Liver (tissue), 3 donors: Measurements from ENCODE around the gene GOLGA6L25.
"Not testable (repeated sequence)": the region's sequence is repeated elsewhere in the genome, so short reads cannot be mapped to it uniquely, and the experiment has no call there.

Source experiments
- CTCF ChIP-seq: fragments of 150-350 bp; IDR thresholded peaks from 2 replicates; pipeline ENCODE4 v1.5.1; 2017; ENCODE audit warnings: improper control_type of control experiment, low read depth, low read length; ENCODE audit not compliant: missing input control
- EGR1 ChIP-seq, 2 donors: IDR thresholded peaks; 2 replicates each; pipeline ENCODE4 v1.6.1; 2016 to 2018; ENCODE audit warnings: antibody characterized with exemption in 2 of 2, low read depth in 2 of 2
- GABPA ChIP-seq, 2 donors: IDR thresholded peaks in 1 of 2; conservative IDR thresholded peaks in 1 of 2; 2 replicates each; pipeline ENCODE4 v1.6.1; 2016; ENCODE audit warnings: antibody characterized with exemption in 2 of 2, mild to moderate bottlenecking in 1 of 2, moderate library complexity in 1 of 2
- HNF4A ChIP-seq, 2 donors: conservative IDR thresholded peaks; 2 replicates each; pipeline ENCODE4 v1.6.1; 2016; ENCODE audit warnings: antibody characterized with exemption in 2 of 2, mild to moderate bottlenecking in 2 of 2
- HNF4G ChIP-seq: IDR thresholded peaks from 2 replicates; pipeline ENCODE4 v1.6.1; 2016; ENCODE audit warnings: antibody characterized with exemption
- JUND ChIP-seq, 2 donors: IDR thresholded peaks; 2 replicates each; pipeline ENCODE4 v1.6.1; 2016; ENCODE audit warnings: antibody characterized with exemption in 2 of 2
- RAD21 ChIP-seq, 2 donors: IDR thresholded peaks; 2 replicates each; pipeline ENCODE4 v1.6.1; 2016; ENCODE audit warnings: antibody characterized with exemption in 2 of 2, mild to moderate bottlenecking in 2 of 2
- SP1 ChIP-seq: IDR thresholded peaks from 2 replicates; pipeline ENCODE4 v1.6.1; 2018; ENCODE audit warnings: antibody characterized with exemption, mild to moderate bottlenecking
- YY1 ChIP-seq: IDR thresholded peaks from 2 replicates; pipeline ENCODE4 v1.6.1; 2016; ENCODE audit warnings: antibody characterized with exemption, mild to moderate bottlenecking
- TF ChIP-seq, protein P1 (sequence below): IDR thresholded peaks from 2 replicates; pipeline ENCODE4 v1.6.1; 2016; ENCODE audit warnings: antibody characterized with exemption
- TF ChIP-seq, protein P2 (sequence below): IDR thresholded peaks from 2 replicates; pipeline ENCODE4 v1.6.1; 2016; ENCODE audit warnings: antibody characterized with exemption
- donor health status: healthy.
- donor health status: healthy.

DNA sequence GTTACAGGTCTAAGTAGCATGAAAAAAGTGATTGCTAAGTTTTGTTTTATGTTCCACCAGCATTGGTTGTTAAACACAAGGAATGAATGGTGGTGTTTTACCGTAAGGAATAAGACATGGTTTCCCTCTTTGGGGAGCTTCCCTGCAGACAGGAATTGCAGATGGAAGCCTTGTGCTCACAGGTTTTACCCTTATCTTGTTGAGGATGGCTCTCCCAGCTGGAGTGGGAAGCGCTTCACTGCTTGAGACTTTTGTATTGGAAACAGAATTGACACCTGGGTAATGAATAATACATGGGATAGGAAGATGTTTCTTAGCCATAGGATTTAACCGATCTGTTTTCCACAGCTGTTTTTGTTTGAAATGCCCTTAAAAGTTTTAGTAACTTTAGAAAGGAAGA, 39.0 kb downstream of the GOLGA6L25 start:
- not testable (repeated sequence) for TF ChIP-seq RAD21 (IDR thresholded peaks at IDR 0.05); HNF4G; SP1; YY1; CTCF; EGR1 (IDR thresholded peaks at IDR 0.05; ENCODE audit: low read depth in 2 of 2); HNF4A (conservative IDR thresholded peaks at IDR 0.05); GABPA (IDR thresholded peaks at IDR 0.05 in 1 of 2, conservative IDR thresholded peaks at IDR 0.05 in 1 of 2); JUND (IDR thresholded peaks at IDR 0.05)
- TF ChIP-seq, protein P1, sequence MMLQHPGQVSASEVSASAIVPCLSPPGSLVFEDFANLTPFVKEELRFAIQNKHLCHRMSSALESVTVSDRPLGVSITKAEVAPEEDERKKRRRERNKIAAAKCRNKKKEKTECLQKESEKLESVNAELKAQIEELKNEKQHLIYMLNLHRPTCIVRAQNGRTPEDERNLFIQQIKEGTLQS, result not testable (repeated sequence)
- TF ChIP-seq, protein P2, sequence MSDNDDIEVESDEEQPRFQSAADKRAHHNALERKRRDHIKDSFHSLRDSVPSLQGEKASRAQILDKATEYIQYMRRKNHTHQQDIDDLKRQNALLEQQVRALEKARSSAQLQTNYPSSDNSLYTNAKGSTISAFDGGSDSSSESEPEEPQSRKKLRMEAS, result not testable (repeated sequence)
